Common myeloid progenitor, CD34-positive (primary cell): ENCODE measurements around the gene FNDC7.

ENCODE experiments used
- CTCF ChIA-PET: fragments of 350-600 bp; sonication (Branson Sonifier 250); formaldehyde crosslinking; loops from one replicate; lab custom pipeline; 2021; ENCODE audit warnings: antibody characterized with exemption; lab: Charles Lee
- POLR2A ChIA-PET: fragments of 350-600 bp; sonication (Branson Sonifier 250); formaldehyde crosslinking; loops from one replicate; lab custom pipeline; 2021; ENCODE audit warnings: antibody characterized with exemption; lab: Charles Lee
- DNase-seq, 3 donors: peaks; one replicate each; pipeline versions ENCODE4 v3.0.0 to v3.0.0-alpha.2; 2013
- H3K27ac ChIP-seq, 2 experiments: 1 replicate in 1 of 2; 2 replicates in 1 of 2; pipeline ENCODE4 v1.7.0; 2013; ENCODE audit warnings: inconsistent platforms in 2 of 2, low read length in 2 of 2, mild to moderate bottlenecking in 2 of 2, low read depth in 1 of 2, moderate library complexity in 1 of 2; ENCODE audit not compliant: severe bottlenecking in 2 of 2, insufficient read depth in 1 of 2, poor library complexity in 1 of 2
- H3K27me3 ChIP-seq, 5 experiments: replicated peaks in 2 of 5; 1 replicate in 3 of 5; 2 replicates in 2 of 5; pipeline versions ENCODE4 v1.6.1 to v1.7.0; 2013; ENCODE audit warnings: low read length in 4 of 5, mild to moderate bottlenecking in 2 of 5, moderate library complexity in 2 of 5, inconsistent platforms in 1 of 5; ENCODE audit not compliant: insufficient read depth in 5 of 5, control insufficient read depth in 4 of 5
- H3K36me3 ChIP-seq, 4 experiments: 1 replicate in 2 of 4; 2 replicates in 2 of 4; pipeline versions ENCODE4 v1.6.1 to v1.7.0; 2013; ENCODE audit warnings: low read length in 3 of 4, control low read depth in 1 of 4, mild to moderate bottlenecking in 1 of 4; ENCODE audit not compliant: control insufficient read depth in 4 of 4, insufficient read depth in 4 of 4
- H3K4me1 ChIP-seq, 4 experiments: 1 replicate in 3 of 4; 2 replicates in 1 of 4; pipeline versions ENCODE4 v1.6.1 to v1.7.1; 2013; ENCODE audit warnings: low read length in 3 of 4, mild to moderate bottlenecking in 3 of 4, control low read depth in 1 of 4, inconsistent platforms in 1 of 4, moderate library complexity in 1 of 4; ENCODE audit not compliant: control insufficient read depth in 4 of 4, insufficient read depth in 4 of 4; ENCODE audit errors: control extremely low read depth in 1 of 4
- H3K4me3 ChIP-seq, 7 experiments: 1 replicate in 4 of 7; 2 replicates in 3 of 7; pipeline versions ENCODE4 v1.5.1 to v1.7.0; 2013; ENCODE audit warnings: mild to moderate bottlenecking in 7 of 7, low read length in 6 of 7, moderate library complexity in 6 of 7, inconsistent platforms in 2 of 7, low read depth in 2 of 7, control low read depth in 1 of 7; ENCODE audit not compliant: insufficient read depth in 4 of 7, control insufficient read depth in 1 of 7; ENCODE audit errors: extremely low read depth in 1 of 7
- H3K9me3 ChIP-seq, 5 experiments: 1 replicate in 4 of 5; 2 replicates in 1 of 5; pipeline versions ENCODE4 v1.6.1 to v1.7.1; 2013; ENCODE audit warnings: low read length in 4 of 5, mild to moderate bottlenecking in 2 of 5, inconsistent platforms in 1 of 5, low read depth in 1 of 5, moderate library complexity in 1 of 5; ENCODE audit not compliant: control insufficient read depth in 4 of 5, insufficient read depth in 2 of 5; ENCODE audit errors: control extremely low read depth in 1 of 5
- WGBS: methylation state at CpG from one replicate; pipeline ENCODE4 v1.1.5; 2013; ENCODE audit not compliant: insufficient coverage; 5-methylcytosine and 5-hydroxymethylcytosine counted together

The FNDC7 gene

DNA sequence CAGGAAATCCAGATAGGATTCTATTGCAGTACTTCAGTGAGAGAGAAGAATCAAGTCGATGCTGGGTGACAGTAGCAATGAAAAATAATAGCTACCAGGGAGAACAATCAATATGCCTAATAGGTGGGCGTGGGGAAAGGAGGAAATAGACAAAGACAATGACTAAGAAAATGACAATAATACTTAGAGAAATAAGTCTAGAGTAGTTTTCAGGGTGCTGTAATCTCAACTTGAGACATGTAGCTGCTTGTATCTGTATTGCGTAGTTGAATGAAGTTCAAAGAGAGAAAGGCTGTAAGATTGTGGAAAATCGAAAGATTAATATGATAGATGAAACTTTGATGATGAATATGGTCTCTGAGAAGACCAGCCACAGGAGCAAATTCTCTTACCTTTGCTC lies 36.4 kb downstream of the FNDC7 start:
- peaks cover 8 to 23% (median 12%) of the 10 kb centered on the region in 4 experiments for H3K4me1 ChIP-seq
- DNase-seq, result no peak
- no peaks in the 10 kb centered on the region for H3K27me3 ChIP-seq
- CTCF ChIA-PET, result no interaction called here
- H3K36me3 ChIP-seq, result peaks cover 3 to 22% (median 8%) of the 10 kb centered on the region in 4 experiments
- H3K27ac ChIP-seq, result no peak overlapping the region
- POLR2A ChIA-PET, result no interaction called here
- no peaks in the 10 kb centered on the region for H3K9me3 ChIP-seq
- WGBS, result 94% methylated on average over 4 of the region's 4 CpGs
- H3K4me3 ChIP-seq, result no peak overlapping the region

DNA sequence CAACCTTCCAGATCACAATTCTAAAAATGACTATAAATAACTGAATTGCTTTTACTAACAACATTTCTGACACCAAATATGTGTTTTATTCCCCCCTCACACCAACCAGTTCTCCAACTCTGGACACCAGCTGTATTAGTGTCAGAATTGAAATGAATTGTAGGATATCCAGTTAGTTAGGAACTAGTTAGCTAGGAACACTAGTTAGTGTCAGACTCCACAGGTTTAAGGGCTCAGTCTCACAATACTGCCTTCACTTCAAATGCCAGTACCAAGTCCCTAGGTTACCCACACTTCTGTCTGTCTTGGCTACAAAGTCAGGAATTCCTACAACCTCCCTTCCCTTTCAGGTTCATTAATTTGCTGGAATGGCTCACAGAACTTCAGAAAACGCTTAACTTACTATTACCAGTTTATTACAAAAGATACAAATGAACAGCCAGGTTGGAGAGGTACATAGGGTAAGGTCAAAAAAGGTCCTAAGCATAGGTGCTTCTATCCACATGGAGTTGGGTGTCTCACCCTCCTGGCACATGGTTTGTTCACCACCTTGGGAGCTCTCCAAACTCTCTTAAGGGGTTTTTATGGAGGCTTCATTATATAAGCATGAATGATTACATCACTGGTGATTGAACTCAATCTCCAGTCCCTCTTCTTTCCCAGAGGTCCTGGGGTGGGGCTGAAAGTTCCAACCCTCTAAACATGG lies 37.9 kb downstream of the FNDC7 start:
- peaks cover 8 to 23% (median 12%) of the 10 kb centered on the region in 4 experiments for H3K4me1 ChIP-seq
- DNase-seq, result no peak
- H3K27me3 ChIP-seq, result no peaks in the 10 kb centered on the region
- peaks cover 4 to 31% (median 15%) of the 10 kb centered on the region in 4 experiments for H3K36me3 ChIP-seq
- WGBS, result no CpG with 5 or more reads among the region's 1 CpG
- ChIA-PET CTCF (interaction anchor here (0.6 to 1.2 kb wide), 2 partner anchors 29 to 105 kb away, joined by 3 read pairs; no protein-coding TSS in a partner anchor), POLR2A (interaction anchor here (0.6 kb wide), 1 partner anchor 184 kb away, joined by 3 read pairs; no protein-coding TSS in a partner anchor)
- no peak overlapping the region for H3K27ac ChIP-seq
- H3K9me3 ChIP-seq, result no peaks in the 10 kb centered on the region
- H3K4me3 ChIP-seq, result no peak overlapping the region

DNA sequence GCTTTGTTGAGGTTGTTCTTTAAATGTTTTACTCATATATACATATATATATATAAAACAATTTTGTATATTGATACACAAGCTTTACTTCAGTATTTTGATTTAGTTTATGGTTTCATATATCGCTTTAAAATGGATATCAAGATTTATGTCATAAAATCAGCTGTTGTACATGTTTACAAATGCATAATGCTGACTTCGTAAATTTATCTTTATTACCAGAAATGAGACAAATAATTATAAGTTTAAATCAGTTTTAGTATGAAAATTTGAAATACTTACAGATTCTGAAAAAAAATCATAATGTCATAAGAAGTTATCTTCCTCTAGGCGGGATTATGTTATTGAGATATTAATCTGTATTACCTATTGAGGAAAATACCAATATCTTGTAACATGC lies 40.7 kb downstream of the FNDC7 start:
- H3K27ac ChIP-seq, result no peak overlapping the region
- H3K4me3 ChIP-seq, result no peak overlapping the region
- WGBS, result no CpG with 5 or more reads among the region's 3 CpGs
- DNase-seq, result no peak
- H3K36me3 ChIP-seq, result peaks cover 6 to 52% (median 23%) of the 10 kb centered on the region in 4 experiments
- H3K4me1 ChIP-seq, result peaks cover 0 to 9% (median 4%) of the 10 kb centered on the region in 4 experiments
- POLR2A ChIA-PET, result no interaction called here
- H3K9me3 ChIP-seq, result no peaks in the 10 kb centered on the region
- CTCF ChIA-PET, result interaction anchor here (0.9 to 1.1 kb wide), 2 partner anchors 21 to 75 kb away, joined by 3 read pairs; no protein-coding TSS in a partner anchor
- no peaks in the 10 kb centered on the region for H3K27me3 ChIP-seq

- H3K27ac ChIP-seq, result no peak overlapping the region
- ChIA-PET CTCF (no interaction called here), POLR2A (no interaction called here)
- no peaks in the 10 kb centered on the region for H3K9me3 ChIP-seq
- peaks cover 18 to 73% (median 39%) of the 10 kb centered on the region in 4 experiments for H3K36me3 ChIP-seq
- no peaks in the 10 kb centered on the region for H3K27me3 ChIP-seq
- DNase-seq, result no peak
- no peaks in the 10 kb centered on the region for H3K4me1 ChIP-seq
- no peak overlapping the region for H3K4me3 ChIP-seq
These were observed 46.1 kb downstream of the FNDC7 start for GRCh38 chr1:108758796-108759195.

DNA sequence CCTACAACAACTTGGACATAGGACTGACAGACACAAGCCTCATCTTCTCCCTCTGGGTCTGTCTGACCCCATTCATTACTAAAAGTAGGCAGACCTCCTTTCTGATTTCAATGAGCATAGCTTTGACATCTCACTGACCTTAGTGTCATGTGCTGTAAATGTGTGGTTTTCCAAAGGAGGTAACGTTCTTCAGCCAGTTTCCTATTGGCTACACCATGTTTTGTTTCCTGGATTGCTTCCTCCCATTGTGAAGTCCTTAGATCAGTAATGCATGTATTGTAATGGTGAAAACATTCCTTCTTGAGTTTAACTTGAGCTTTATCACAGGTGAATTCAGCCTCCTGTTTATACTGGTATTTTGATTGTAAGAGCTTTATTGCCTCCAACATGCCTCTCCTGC lies 54.4 kb downstream of the FNDC7 start:
- WGBS, result no CpG with 5 or more reads among the region's 1 CpG
- H3K4me1 ChIP-seq, result no peaks in the 10 kb centered on the region
- ChIA-PET POLR2A (no interaction called here), CTCF (interaction anchor here (1.0 kb wide), 1 partner anchor 23 kb away, joined by 3 read pairs; no protein-coding TSS in a partner anchor)
- H3K9me3 ChIP-seq, result no peaks in the 10 kb centered on the region
- no peaks in the 10 kb centered on the region for H3K27me3 ChIP-seq
- DNase-seq, result no peak
- H3K4me3 ChIP-seq, result no peak overlapping the region
- H3K36me3 ChIP-seq, result peaks cover 12 to 64% (median 28%) of the 10 kb centered on the region in 4 experiments
- no peak overlapping the region for H3K27ac ChIP-seq

GRCh38 chr1:108767708-108768107 lies 55.0 kb downstream of the FNDC7 start:
- no peak for DNase-seq
- no peak overlapping the region for H3K27ac ChIP-seq
- no CpG with 5 or more reads among the region's 3 CpGs for WGBS
- no peaks in the 10 kb centered on the region for H3K4me1 ChIP-seq
- POLR2A ChIA-PET, result no interaction called here
- H3K4me3 ChIP-seq, result no peak overlapping the region
- H3K27me3 ChIP-seq, result no peaks in the 10 kb centered on the region
- H3K36me3 ChIP-seq, result peaks cover 12 to 62% (median 27%) of the 10 kb centered on the region in 4 experiments
- CTCF ChIA-PET, result interaction anchor here (1.0 kb wide), 1 partner anchor 22 kb away, joined by 3 read pairs; no protein-coding TSS in a partner anchor
- no peaks in the 10 kb centered on the region for H3K9me3 ChIP-seq

- Histone ChIP-seq H3K27ac (no peak overlapping the region), H3K4me3 (no peak overlapping the region), H3K4me1 (no peaks in the 10 kb centered on the region), H3K27me3 (no peaks in the 10 kb centered on the region), H3K36me3 (peaks cover 25 to 85% (median 41%) of the 10 kb centered on the region in 4 experiments), H3K9me3 (peaks cover 0 to 1% (median 0%) of the 10 kb centered on the region in 5 experiments)
- ChIA-PET CTCF (no interaction called here), POLR2A (no interaction called here)
- no peak for DNase-seq
These were observed 65.1 kb downstream of the FNDC7 start for GRCh38 chr1:108777839-108778238.
